Ascending aorta (tissue), 2 donors: ENCODE data around the gene LIMK1. TPM values are rescaled to one million over a fixed set of nuclear protein-coding genes. Genes with fewer than 3 reads are reported as not detected.

Experiments used
- DNase-seq, 2 donors: peaks; one replicate each; pipeline ENCODE4 v3.0.0-alpha.2; 2019; ENCODE audit warnings: low spot score in 2 of 2
- H3K27ac ChIP-seq, 2 donors: fragments of 200-600 bp; sonication (generic); one replicate each; pipeline ENCODE4 v1.5.1; 2016 to 2017; ENCODE audit warnings: mild to moderate bottlenecking in 1 of 2
- H3K27me3 ChIP-seq: fragments of 200-600 bp; sonication (generic); one replicate; pipeline ENCODE4 v1.5.1; 2017
- H3K36me3 ChIP-seq, 2 donors: fragments of 200-600 bp; sonication (generic); one replicate each; pipeline ENCODE4 v1.5.1; 2016
- H3K4me1 ChIP-seq, 2 donors: fragments of 200-600 bp; sonication (generic); one replicate each; pipeline ENCODE4 v1.5.1; 2016 to 2017; ENCODE audit warnings: mild to moderate bottlenecking in 1 of 2
- H3K4me3 ChIP-seq, 2 donors: fragments of 200-600 bp; sonication (generic); one replicate each; pipeline ENCODE4 v1.5.1; 2016 to 2017; ENCODE audit warnings: mild to moderate bottlenecking in 1 of 2
- H3K9me3 ChIP-seq, 2 donors: fragments of 200-600 bp; sonication (generic); one replicate each; pipeline ENCODE4 v1.5.1; 2016
- CTCF ChIP-seq, 3 experiments: fragments of 200-600 bp in 2 of 3; fragments of 450-650 bp in 1 of 3; sonication (generic) in 2 of 3; IDR thresholded peaks; one replicate each; pipeline ENCODE4 v1.5.1; 2016 to 2019; ENCODE audit warnings: antibody characterized with exemption in 3 of 3, mild to moderate bottlenecking in 1 of 3, moderate library complexity in 1 of 3
- intact Hi-C: fragments of 100-400 bp; cut with DNase I; formaldehyde crosslinking; loops from one replicate; pipeline ENCODE4 v1.15.1; 2023
- total RNA-seq: library from RNA; depleted of rRNA; stranded (reverse); fragments of >200 nt; gene quantifications from one replicate; pipeline ENCODE4 v1.1.0, GENCODE V29; 2016

Gene LIMK1
- total RNA-seq, 1 donor from 2014 or later: 30.0 TPM

- H3K4me1 ChIP-seq: no peaks in the 10 kb centered on the region
- intact Hi-C loops: no loop called here
- H3K4me3 ChIP-seq: no peak overlapping the region
- H3K27ac ChIP-seq: no peak overlapping the region
- TF ChIP-seq CTCF (IDR thresholded peaks at IDR 0.05): no peak
- H3K27me3 ChIP-seq: no peaks in the 10 kb centered on the region
- H3K36me3 ChIP-seq: no peaks in the 10 kb centered on the region
- no peak for DNase-seq
- H3K9me3 ChIP-seq: no peaks in the 10 kb centered on the region
These were observed 66.0 kb downstream of the LIMK1 start for GRCh38 chr7:74149603-74150002.

GRCh38 chr7:74153736-74154135 is 70.1 kb downstream of the LIMK1 start:
- no peaks in the 10 kb centered on the region for H3K9me3 ChIP-seq
- H3K27ac ChIP-seq: no peak overlapping the region
- no peaks in the 10 kb centered on the region for H3K36me3 ChIP-seq
- no peaks in the 10 kb centered on the region for H3K27me3 ChIP-seq
- DNase-seq: no peak
- no peak for TF ChIP-seq CTCF (IDR thresholded peaks at IDR 0.05)
- intact Hi-C loops: no loop called here
- no peaks in the 10 kb centered on the region for H3K4me1 ChIP-seq
- H3K4me3 ChIP-seq: no peak overlapping the region

- no peaks in the 10 kb centered on the region for H3K36me3 ChIP-seq
- H3K4me1 ChIP-seq: no peaks in the 10 kb centered on the region
- DNase-seq: no peak
- no peak for TF ChIP-seq CTCF (IDR thresholded peaks at IDR 0.05)
- H3K27me3 ChIP-seq: no peaks in the 10 kb centered on the region
- H3K9me3 ChIP-seq: no peaks in the 10 kb centered on the region
- H3K4me3 ChIP-seq: no peak overlapping the region
- H3K27ac ChIP-seq: no peak overlapping the region
- intact Hi-C loops: no loop called here
These were observed 72.3 kb downstream of the LIMK1 start for GRCh38 chr7:74155810-74156395.

- TF ChIP-seq CTCF (IDR thresholded peaks at IDR 0.05): no peak
- H3K4me3 ChIP-seq: no peak overlapping the region
- no peaks in the 10 kb centered on the region for H3K9me3 ChIP-seq
- no peaks in the 10 kb centered on the region for H3K36me3 ChIP-seq
- no peak overlapping the region for H3K27ac ChIP-seq
- H3K27me3 ChIP-seq: no peaks in the 10 kb centered on the region
- intact Hi-C loops: no loop called here
- H3K4me1 ChIP-seq: no peaks in the 10 kb centered on the region
- no peak for DNase-seq
These were observed 74.0 kb downstream of the LIMK1 start for GRCh38 chr7:74157605-74158004.

GRCh38 chr7:74164985-74165456 is 81.4 kb downstream of the LIMK1 start:
- Histone ChIP-seq H3K36me3 (no peaks in the 10 kb centered on the region), H3K27ac (no peak overlapping the region), H3K4me1 (no peaks in the 10 kb centered on the region), H3K4me3 (no peak overlapping the region), H3K9me3 (no peaks in the 10 kb centered on the region), H3K27me3 (no peaks in the 10 kb centered on the region)
- TF ChIP-seq CTCF (IDR thresholded peaks at IDR 0.05): peak; percentile 6 to 30 (median 30)
- intact Hi-C loops: no loop called here
- DNase-seq: no peak
